Posterior vena cava (tissue), 2 donors: Measurements from ENCODE around the gene ADCY6. TPM values are rescaled to one million over a fixed set of nuclear protein-coding genes. Genes with fewer than 3 reads are reported as not detected.

Source experiments
- DNase-seq: peaks from one replicate; pipeline ENCODE4 v3.0.0-alpha.2; 2020; ENCODE audit warnings: low spot score
- intact Hi-C, 2 donors: fragments of 100-400 bp; cut with DNase I; formaldehyde crosslinking; loops; one replicate each; pipeline versions ENCODE4 v1.14.1 to v1.14.2; 2022 to 2023
- total RNA-seq, 2 donors: library from RNA; stranded (reverse); fragmentation: NEBNext Ultra II Directional; extraction: Animal tissue kit (Norgen Biotek cat#: 25700); gene quantifications; one replicate each; pipeline ENCODE4 v1.2.1, GENCODE V29; 2021
- donor health status: DM: yes; HTN: yes; CAD: no.
- donor health status: DM: yes; HTN: yes; CAD: no.

The ADCY6 gene
- total RNA-seq, 2 donors from 2014 or later: 31.6 to 39.2 TPM

DNA sequence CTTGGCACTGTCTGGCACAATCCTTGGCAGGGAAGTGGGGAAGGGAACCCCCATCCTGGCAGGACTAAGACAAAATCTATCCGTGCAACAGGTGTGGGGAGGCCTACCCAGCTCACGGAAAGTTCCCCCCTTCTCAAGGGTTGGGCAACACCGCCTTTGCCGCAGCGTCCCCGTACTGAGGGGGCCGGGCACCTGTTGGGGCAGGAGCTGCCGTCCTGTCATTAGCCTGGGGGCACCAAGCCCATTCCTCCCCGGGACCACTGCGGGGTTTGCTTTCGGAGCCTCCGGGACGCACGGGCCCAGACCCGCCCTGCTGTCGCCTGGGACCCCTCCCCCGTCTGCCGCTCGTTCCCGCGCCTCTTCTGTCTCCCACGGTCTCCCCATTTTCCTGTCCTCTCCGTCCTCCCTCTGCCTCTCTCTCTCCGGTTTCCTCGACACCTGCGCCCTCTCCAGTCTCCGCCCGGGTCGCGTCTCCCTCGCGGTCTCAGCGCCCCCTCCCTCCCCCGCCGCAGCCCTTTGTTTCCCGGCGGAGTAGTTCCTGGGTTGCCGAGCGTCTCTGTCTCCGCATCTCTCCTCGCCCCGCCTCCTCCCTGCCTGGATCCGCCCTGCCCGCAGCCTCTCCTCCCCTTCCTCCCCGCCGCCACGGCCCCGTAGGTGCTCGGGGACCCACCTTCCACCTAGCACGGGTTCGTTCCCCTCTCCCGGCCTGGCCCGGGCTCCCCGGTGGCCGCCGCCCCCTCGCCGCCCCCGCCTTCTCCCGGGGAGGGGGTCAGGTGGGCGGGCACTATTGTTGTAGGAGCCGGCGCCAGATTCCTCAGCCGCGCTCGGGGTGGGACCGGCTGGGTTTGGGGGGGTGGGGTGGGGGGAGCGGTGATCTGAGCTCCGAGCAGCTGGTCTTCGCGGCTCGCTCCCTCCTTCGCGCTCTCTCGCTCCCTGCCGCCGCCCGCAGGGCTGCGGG, 29.3 kb upstream of the ADCY6 start, which contains the start of gene CACNB3:
CACNB3 (plus strand) TSS at position 624 of the 958 bp plus-strand sequence. CDS start 434 bp downstream, outside the sequence.
- intact Hi-C loops: no loop called here
- peak; percentile 90 for DNase-seq

GRCh38 chr12:48816143-48816854, 27.4 kb upstream of the ADCY6 start:
- intact Hi-C loops: no loop called here
- DNase-seq: no peak

DNA sequence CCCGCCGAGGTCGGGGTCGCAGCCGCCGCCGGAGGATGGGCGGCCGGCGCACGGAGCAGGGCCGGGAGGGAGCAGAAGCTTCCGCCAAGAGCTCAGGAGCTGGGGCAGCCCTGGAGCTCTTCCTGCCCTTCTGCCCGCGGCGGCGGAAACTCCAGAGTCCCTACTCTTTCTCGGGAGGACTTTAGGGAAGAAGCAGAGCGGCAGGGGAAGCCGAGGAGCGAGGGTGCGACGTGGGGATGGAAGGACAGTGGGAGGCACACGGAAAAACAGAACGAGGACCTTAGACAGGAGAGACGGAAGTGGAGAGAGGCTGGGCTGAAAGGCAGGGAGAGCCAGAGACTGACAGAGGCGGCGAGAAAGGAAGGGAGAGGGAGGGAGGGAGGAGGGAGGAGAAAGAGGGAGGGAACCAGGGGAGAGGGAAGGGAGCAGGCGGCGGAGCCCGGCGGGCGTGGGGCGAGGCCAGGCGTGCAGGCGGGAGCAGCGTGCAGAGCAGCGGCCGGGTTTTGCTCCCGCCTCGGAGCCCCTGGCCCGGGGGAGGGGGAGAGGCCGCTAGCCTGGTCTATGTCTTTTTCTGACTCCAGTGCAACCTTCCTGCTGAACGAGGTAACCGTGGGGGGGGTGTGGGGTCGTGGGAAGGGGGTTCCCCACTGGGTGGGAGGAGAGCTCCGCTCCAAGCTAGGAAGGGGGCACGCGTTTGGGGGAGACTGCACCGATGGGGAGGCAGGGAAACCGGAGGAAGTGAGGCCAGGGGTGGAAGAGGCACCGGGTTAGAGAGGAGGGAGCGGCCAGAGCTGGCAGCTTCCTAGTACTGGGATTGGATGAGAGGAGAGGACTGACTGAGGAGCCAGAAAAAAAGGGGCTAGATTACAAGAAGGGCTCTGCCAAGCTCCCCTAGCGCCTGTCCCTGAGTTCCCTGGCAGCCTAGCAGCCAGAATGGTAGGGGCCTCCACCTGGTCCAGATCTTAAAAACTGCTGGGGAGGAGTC, 26.5 kb upstream of the ADCY6 start:
- intact Hi-C loops: no loop called here
- DNase-seq: peak; percentile 90

GRCh38 chr12:48814262-48815125, 25.6 kb upstream of the ADCY6 start:
- DNase-seq: peak; percentile 96
- intact Hi-C loops: no loop called here

DNA sequence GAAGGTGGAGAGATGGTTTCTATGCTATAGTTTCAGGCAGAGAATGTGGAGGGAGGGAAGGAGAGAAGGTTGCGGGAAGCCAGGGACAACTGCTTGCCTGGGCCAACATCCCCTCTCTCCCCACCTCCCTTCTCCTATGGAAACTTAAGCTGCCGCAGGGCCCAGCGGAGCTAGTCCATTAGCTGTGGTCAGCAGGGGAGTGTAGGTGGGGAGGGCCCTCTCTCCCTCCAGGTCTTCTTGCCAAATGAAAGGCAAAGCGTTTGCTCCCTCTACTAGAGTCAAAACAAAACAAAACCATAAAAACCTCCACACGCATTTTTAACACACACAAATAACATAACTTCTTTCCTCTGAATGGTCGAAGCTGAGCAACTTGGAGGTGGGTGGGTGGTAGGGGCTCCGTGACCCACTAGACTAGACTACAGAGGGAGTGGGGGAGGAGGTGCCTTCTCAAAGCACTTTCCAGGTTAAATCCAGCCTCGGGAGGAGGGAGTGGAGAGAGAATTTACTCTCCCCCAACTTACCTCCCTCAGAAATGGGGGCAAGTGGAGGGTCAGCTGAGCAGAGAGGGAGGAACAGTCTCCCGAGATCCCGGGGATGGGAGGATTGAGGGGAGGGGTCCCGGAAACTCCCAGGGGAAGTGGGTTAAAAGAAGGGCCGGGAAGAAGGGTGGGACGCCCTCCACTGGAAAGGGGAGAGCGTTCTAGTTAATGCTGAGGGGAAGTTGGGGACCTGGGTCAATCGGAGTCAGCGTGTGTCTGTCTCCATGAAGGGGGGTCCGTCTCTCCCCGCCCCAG, 24.8 kb upstream of the ADCY6 start:
- DNase-seq: no peak
- intact Hi-C loops: no loop called here

DNA sequence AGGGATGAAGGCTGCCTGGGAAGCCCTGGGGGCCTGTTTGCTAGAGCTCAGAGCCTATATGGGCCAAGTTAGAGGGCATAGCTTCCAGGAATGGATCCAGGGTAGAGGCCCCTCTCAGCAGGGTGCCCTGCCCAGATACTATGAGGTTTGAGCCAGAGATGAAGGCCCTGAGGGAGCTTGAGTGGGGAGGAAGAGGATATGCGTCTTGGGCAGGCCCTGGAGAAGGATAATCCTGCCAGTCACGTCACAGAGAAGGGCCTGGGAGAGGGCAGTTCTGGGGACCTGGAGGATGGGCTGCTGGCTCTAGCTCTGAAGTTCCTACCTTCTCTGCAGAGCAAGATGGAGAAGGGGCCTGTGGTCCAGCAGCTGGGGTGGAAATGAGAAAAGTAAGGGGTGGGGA, 23.5 kb upstream of the ADCY6 start:
- no peak for DNase-seq
- intact Hi-C loops: no loop called here

GRCh38 chr12:48811437-48812090, 22.7 kb upstream of the ADCY6 start:
- intact Hi-C loops: no loop called here
- DNase-seq: no peak

GRCh38 chr12:48810903-48811431, 22.1 kb upstream of the ADCY6 start:
- DNase-seq: no peak
- intact Hi-C loops: no loop called here

GRCh38 chr12:48807981-48808380, 19.1 kb upstream of the ADCY6 start:
- intact Hi-C loops: no loop called here
- no peak for DNase-seq

DNA sequence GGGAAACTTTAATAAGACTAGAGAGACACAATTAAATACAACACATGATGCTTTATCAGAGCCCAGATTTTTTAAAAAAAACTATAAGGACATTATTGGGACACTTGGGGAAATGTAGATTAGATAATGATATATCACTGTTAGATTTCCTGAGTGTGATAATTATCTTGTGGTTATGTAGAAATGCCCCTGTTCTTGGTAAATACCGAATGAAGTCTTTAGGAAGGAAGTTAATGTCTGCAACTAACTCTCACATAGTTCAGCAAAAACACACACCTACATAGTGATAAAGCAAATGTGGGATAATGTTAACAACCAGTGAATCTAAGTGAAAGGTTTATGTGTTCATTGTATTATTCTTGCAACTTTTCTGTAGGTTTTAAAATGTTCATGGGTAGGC, 14.8 kb upstream of the ADCY6 start:
- no peak for DNase-seq
- intact Hi-C loops: loop anchor here in 1 of 2 donors (5.0 kb wide), 1 partner anchor 664 kb away; no protein-coding TSS in a partner anchor

DNA sequence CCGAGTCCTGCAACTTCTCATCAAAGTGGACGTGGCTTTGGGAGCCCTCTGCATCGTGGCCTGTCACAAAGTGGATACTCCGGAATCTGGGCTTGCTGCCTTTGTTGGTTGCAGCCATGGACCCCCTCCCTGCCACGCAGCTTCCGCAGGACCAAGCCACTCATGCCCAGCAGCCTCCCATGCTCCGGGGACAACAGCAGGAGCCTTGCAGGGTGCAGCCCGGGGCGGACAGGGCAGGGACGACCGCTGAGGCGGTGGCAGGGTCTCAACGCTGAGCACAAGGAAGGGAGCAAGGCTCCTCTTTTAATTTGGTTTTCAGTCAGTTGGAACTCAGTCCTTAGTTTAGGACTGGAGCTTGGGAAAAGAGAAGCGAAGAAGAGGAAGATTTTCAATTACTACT, 12.1 kb upstream of the ADCY6 start:
- DNase-seq: no peak

GRCh38 chr12:48800457-48800856, 11.6 kb upstream of the ADCY6 start:
- intact Hi-C loops: loop anchor here in 1 of 2 donors (5.0 kb wide), 1 partner anchor 667 kb away; no protein-coding TSS in a partner anchor
- DNase-seq: no peak

More for the DNA sequence above, 12.1 kb upstream of the ADCY6 start:
- intact Hi-C loops: loop anchor here in 1 of 2 donors (5.0 kb wide), 1 partner anchor 666 kb away; no protein-coding TSS in a partner anchor

GRCh38 chr12:48796976-48797375, 8.1 kb upstream of the ADCY6 start:
- no peak for DNase-seq
- intact Hi-C loops: loop anchor here (1.0 to 2.0 kb wide), 2 partner anchors 43 to 44 kb away; no protein-coding TSS in a partner anchor

GRCh38 chr12:48795550-48796455, 6.9 kb upstream of the ADCY6 start:
- DNase-seq: no peak

DNA sequence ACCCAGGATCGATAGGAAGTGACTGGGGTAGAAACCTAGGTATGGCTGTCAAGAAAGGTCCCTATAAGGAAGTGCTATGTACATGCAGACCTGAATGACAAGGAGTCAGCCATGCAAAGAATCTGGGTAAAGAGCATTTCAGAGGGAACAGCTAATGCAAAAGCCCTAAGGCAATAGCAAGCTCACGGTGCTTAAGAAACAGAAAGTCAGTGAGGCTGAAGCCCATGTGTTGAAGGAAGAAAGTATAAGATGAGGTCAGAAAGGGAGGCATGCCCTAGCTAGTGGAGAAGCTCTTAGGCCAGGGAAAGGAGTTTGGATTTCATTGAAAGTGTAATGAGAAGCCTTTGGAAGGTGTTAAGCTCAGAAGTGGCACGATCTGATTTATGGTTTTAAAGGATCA, 6.0 kb upstream of the ADCY6 start:
- DNase-seq: no peak
- intact Hi-C loops: no loop called here

More at GRCh38 chr12:48795550-48796455, 6.9 kb upstream of the ADCY6 start:
- intact Hi-C loops: loop anchor here (1.0 to 2.0 kb wide), 2 partner anchors 42 to 43 kb away; no protein-coding TSS in a partner anchor
